Activated gamma-delta T cell treated with Interleukin-2 at 50 U/mL for 16 hours (primary cell): ENCODE measurements around the gene SLC24A3.

Experiments
- DNase-seq: peaks from one replicate; pipeline ENCODE4 v3.0.0-alpha.2; 2020

The SLC24A3 gene

DNA sequence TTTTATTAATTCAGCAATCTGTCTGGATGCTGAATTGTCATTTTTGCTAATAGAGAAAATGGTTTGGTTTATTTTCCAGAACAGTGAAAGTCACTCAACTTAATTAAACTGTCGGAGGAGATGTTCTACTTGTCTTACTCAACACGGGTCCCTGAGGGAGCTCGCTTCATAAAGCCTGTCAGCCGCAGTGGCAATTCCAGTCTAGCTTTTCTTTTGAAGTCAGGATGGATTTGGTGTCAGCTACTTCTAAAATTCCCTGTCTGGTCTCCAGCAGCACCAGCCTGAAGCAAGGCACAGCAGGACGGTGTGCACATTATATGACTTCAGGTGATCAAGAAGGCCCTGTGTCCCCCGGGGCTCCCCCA, 261.5 kb downstream of the SLC24A3 start:
- DNase-seq, result no peak

DNA sequence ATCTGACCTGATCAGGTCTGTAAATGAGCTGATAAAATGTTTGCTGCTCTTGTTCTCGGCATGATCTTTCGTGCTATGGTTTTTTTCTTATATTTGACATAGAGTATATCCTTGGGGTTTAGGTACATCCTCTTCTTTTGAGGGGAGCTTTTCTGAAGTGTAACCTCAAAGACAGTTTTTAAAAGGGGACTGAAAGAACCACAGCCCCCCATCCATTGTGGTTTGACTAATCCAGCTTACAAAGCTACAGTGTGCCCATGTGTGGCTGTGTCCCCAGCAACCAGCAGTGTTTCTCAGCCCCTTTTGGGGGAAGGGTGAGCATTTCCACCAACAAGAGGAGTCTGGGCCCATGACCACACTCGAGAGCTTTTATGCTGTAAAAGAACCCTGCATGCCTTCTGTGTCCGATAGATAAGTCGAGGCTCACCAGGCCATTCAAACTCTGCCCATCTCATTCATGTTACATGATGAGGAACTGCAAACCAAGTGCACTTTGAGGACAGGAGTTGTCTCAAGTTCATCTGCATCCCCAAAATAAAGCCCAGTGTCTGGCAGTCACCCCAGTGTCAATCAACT, 266.0 kb downstream of the SLC24A3 start:
- no peak for DNase-seq

DNA sequence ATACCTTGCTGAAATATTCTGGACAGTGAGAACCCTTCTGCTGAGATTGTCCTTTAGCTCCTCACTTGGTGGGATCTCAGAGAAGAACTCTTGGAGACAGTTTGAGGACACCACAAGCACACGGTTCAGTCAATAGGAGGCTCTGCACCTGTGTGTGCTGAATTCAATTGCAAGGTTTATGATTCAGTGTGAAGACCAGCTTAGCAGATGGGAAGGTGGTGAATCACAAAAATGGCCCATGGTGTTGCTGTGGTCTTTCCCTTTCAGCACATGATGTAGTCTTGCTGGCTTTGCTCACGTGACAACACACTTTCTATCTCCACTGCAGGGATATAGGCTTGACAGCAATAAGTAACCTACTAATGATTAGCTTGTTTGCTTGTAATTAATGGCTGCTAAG, 270.3 kb downstream of the SLC24A3 start:
- no peak for DNase-seq

DNA sequence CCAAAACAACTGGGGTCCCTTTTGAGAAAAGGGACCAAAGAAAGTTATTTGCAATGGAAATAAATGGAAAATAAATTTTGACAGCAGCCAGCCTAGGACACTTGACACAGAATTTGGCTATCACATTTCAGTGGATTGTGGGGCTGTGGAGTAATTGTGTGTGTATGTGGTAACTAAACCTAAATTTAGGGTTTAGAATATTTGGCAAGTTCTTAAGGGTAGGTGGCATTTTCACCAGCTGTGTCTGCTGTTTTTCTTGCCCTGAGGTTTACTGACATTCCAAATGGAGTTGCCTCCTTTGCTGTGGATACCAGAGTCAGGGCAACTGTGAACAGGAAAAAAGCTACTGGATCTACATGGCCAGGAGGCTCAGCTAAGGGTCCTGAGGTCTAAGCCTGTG, 270.9 kb downstream of the SLC24A3 start:
- no peak for DNase-seq

DNA sequence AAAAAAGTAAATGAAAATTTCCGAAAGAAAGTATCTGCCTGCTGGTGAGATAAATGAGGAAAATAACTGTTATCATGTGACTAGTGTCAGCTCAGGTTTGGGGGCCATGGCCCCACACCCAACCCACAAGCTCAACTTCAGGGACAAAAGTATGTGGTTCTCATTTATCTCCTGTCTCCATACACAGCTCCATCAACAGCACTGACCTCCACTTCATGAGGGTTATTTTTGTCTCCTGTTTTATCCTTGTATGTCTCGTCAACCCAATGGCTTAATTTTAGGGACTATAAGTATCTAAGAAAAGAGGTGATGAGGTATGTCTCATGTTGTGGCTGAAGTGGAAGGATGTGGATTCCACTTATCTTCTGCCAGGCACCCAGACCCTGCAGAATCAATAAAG, 274.0 kb downstream of the SLC24A3 start:
- no peak for DNase-seq

DNA sequence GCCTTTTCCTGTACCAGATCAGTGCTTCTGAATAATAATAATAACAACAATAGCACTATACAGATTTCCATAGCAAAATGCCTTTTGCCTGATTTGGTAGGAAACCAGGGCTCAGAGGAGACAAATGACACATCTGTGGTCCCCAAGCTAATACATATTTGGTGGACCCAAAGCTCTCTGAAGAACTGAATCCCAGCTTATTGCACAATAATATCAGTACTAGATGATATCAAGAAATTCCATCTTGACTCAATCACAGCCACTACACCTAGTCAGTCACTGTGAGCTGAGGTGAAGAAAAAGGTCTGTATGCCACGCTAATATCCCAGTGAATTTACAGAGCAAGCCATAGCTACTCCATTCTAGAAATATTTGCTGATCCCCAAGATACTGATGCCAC, 275.0 kb downstream of the SLC24A3 start:
- no peak for DNase-seq

DNA sequence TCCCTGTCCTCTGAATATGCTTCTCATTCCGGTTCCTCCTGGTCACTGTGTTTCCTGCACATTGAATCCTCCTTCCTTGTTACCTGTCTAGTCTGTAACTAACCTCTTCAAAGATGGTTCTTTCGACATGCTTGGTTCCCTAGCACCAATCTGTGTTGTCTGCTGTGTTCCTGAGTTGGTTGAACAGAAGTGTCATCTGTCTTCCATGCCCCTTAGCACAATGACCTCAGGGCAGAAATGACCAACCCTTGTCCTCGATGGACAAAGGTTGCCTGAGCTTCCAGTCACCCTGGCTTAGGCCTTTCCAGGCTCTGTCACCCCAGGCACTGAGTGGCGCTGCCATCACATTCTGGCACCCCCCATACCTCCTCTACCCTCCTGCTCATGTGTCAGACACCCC, 278.8 kb downstream of the SLC24A3 start:
- no peak for DNase-seq

DNA sequence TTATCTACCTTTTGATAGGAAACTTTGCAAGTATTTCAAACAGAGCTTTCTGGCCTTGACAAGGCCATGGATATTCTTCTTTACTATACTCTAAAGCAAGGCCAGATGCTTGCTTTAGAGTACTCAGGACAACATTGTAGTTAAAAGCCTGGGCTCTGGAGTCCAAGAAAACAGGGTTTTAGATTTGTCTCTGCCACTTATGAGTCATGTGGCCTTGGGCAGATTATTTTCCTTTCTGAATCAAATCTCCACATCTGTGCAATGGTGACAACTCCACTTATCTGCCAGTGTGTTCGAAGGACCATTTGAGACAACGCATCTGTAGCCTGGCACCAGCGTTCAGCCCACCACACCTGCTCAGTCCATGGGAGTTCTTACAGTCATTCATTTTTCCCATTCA, 279.7 kb downstream of the SLC24A3 start:
- no peak for DNase-seq

DNA sequence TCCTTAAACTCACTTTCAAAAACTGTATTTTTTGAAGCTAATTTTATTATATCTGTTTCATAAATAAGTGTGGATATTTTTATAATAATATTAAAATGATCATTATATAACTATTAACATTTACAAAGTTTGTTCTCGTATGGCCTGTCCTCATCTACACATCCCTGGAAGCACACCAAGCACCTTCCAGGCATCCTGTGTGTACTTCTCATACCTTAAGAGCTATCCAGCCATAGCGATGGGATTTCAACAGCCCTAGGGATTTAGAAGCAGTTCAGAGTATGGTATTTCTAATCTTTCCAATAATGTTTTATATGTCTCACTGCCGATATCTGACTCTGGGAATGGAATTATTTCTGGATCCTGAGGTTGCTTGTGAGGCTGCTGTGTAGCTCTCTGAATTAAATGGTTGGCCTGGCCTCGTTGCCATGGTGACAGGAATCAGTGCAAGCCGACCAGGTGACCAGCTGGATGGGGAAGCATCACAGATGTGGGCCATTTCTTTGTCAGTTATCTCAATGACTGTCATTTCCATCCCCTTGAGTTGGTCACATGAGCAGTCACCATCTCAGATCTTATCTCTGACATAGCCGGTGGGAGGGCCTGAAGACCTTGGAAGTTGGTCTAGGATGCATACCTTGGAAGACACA, 280.4 kb downstream of the SLC24A3 start:
- DNase-seq, result no peak

DNA sequence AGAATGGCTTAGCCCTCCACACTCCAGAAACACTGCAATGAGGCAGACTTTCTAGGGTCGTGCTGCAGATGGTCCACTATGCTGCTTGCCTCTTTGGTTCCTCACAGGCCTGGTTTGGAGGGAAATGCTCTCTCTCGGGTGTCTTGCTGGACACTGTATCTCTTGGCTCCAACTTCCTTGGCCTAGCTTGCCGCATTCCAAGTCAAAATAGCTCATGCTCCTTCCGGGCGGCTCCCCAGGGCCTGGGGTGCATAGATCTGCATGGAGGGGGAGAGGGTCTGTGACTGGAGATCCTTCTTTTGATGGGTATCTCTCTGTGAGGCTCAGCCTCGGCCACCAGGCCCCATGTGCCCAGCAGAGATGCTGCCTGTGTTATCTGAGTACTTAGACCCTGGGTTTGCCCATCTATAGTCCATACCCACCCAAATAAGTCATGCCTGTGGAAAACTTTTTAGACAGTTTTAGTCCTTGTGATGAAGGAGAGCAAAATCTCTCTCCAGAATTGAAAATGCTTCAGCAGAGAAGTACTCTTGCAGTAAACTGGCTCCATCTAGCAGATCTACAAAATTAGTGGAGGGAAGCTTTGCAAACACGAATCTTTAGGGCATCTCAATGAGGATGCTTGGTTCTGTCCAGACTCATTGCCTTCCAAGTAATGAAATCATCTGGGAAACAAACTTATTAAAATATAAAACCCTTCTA, 281.5 kb downstream of the SLC24A3 start:
- DNase-seq, result no peak

DNA sequence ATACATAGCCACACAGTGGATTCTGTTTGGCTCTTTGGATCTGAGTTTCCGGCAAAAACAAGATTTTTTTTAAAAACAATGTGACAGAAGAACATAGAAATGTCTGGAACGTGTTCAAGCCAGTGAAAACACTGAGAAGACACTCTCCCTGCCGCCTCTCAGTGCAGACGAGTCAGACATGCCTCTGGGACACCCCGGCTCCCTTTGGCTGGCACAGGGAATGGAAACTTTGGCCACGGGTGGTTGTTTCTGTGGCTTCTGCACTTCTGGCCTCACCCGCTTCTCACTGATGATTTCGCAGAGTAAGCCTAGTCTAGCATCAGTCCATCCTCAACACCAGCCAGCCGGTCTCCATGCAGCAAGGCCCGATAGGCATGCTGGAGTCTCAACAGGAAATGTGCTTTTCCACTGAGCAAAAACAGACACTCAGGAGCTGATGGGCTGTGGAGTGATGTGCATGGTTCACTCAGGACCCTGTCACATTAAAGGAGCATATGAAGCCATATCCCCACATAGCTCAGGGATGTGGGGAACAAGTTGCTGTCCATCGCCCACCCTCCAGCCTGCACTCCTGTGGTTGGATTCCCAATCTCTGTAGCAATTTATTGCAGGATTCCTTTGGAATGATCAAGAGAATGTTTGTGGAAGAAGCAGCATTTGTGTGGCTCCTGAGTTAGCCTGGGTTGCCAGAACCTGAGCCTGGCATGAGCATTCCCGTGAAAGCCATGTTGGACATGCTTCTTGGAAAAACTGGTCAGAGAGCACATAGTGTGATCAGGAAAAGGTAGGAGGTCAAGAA, 283.7 kb downstream of the SLC24A3 start:
- no peak for DNase-seq

DNA sequence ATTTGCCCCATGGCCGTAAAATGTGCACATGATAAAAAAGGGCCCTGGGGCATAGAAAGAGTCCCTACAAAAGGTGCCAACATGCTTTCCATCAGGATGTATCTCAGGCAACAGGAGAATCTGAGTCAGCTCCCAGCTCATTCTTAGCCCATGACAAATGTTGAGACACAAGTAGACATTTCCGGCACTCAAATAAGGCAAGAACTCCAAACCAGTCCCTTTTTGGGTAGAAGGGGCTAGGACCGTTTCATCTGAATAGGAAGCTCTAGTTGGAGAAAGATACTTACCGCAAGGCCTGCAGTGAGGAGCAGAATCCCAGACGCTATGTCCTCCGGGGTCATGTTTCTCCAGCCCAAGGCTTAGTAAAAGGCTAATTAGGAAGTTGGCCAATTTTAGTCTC, 284.6 kb downstream of the SLC24A3 start:
- no peak for DNase-seq

DNA sequence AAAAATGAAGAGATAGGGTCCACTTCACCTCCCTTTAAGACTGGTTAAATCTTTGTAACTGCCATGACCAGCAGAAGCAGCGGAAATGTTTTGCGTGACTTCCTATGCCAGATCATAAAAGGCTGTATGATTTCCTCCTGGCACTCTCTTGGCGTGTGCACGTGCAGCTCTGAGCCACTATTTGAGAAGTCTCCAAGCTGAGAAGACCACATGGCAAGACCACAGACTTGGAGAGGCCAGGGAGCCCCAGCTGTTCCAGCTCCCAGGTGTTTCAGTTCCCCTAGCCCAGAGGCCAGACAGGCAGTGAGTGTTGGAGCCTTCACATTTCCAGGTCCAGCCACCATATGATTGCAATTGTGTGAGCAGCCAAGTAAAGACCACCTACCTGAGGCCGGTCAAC, 286.3 kb downstream of the SLC24A3 start:
- no peak for DNase-seq

DNA sequence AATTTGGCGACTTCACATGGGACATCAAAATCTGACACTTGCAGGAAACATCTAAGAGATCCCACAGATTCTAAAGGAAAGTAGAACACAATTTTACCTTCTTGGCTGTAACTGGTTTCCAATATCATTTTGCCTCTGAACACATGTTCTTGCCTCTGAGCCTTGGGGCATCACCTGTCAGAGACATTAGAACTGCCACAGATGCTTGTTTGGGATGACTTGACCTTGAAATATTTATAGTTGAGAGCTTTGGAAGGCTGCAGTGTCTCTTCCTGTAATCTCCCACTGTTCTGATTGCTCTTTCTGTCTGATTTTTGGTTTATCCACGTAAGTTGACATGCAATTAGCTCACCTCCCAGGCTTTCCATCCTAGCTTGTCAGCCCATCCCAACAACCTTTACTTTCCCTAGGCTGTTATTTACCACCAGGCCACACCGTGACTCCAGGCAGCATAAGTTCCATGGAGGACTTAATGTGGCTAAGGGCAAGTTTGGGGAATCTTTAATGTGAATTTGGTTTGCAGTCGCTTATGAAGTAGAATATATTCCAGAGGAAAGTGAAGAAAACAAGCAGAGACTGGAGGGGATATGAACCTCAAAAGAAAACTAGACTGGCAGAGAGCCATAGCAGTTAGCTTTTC, 289.2 kb downstream of the SLC24A3 start:
- DNase-seq, result no peak

DNA sequence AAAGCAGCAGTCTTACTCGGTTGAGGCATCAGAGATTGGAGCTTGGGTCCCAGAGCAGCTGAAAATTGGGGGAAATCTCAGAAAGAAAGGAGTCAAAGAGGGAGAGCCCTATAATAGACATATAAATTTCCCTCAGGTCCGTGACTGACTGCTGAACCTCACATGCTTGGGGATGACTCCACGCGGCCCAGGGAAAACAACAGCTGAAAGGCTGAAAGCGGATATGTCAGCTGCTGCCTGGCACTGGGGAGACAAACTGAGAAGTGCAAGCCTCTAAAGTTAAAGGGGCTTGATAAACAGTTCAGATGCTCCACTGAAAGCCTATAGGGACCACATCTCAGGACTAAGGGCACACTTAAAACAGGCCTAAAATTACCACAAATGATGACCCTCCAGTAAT, 289.7 kb downstream of the SLC24A3 start:
- no peak for DNase-seq

DNA sequence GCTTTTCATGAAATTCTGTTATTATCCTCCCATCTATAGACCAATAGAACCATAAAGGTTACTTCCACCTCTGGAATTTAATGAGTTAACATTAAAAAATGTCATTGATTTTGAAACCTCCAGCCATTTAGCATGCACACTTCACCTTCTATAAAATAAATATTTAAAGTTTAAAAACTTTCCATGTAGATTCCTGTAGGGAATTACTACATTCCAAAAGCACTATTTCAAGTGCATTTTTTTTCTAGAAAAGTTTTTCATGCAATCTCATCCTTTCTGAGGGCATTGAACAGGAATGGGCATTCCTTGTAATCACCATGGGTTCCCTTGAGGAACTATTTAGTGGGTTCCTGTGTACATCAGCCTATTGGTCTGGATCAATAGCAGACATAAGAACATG, 291.8 kb downstream of the SLC24A3 start:
- DNase-seq, result no peak

DNA sequence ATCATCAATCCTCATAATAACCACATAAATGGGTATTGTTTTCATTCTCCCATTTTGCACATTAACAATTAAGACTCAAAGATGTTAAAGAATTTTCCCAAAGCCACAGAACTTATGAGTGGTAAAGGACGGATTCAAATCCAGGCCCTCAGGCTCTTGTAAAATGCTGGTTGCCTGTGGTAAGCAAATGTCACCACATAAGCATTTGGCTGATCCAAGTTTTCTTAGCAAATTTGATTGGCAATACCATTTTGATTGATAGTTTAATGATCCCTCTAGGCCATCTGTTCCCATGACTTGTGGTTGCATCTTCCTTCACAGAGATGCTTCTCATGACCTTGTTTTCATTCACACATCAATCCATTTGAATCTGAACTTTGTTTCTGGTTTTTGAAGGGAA, 293.6 kb downstream of the SLC24A3 start:
- DNase-seq, result no peak

DNA sequence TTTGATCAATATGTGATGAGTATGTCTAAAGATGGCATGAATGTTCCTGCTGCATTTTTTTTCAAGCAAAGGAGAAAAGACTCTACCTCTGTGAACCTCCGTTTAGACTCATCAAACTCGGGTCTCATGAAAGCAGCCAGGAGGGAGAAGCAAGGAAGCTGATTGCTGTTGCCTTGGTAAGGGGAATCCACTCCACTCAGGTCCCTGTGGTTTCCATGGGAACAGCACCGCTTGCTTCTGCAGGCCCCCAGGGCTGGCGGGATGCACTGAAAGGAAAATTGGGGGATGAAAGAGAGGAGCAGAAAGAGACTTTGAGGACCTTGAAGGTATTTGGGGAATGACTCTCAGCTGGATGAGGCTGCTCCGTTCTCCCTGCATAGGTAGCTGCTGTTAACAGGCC, 296.0 kb downstream of the SLC24A3 start:
- no peak for DNase-seq

DNA sequence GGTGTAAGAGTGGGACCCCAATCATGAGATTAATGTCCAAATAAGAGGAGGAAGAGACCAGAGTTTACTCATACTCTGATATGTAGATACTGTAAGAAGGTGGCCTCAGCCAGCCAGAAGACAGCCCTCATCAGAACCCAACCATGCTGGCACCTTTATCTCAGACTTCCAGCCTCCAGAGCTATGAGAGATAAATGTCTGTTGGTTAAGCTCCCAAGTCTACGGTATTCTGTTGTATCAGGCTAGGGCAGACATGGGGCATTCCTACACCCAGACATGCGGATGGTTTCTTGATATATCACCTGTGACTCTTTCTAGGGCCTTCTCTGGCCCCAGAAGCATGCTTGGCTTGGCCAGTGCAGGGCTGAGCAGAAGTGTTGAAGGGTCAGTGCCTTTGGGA, 298.2 kb downstream of the SLC24A3 start:
- no peak for DNase-seq

DNA sequence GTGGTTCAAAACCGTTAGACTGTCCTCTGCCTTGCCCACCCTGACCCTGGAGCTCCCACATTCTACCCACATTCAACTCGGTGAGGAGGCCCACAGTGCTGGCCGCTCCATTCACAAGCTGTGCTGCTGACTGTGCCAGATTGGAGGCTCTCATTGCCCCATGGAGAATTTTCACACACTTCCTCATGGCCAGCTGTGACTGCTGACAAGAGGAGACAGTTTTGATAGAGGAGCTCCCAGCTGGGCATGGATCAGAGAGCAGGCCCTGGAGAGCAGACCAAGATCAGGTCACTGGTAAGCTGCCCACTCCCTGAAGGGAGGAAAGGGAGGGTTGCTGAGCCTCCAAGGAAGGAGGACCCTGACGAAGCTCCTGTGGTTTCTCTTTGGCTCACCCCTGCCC, 299.5 kb downstream of the SLC24A3 start:
- no peak for DNase-seq

DNA sequence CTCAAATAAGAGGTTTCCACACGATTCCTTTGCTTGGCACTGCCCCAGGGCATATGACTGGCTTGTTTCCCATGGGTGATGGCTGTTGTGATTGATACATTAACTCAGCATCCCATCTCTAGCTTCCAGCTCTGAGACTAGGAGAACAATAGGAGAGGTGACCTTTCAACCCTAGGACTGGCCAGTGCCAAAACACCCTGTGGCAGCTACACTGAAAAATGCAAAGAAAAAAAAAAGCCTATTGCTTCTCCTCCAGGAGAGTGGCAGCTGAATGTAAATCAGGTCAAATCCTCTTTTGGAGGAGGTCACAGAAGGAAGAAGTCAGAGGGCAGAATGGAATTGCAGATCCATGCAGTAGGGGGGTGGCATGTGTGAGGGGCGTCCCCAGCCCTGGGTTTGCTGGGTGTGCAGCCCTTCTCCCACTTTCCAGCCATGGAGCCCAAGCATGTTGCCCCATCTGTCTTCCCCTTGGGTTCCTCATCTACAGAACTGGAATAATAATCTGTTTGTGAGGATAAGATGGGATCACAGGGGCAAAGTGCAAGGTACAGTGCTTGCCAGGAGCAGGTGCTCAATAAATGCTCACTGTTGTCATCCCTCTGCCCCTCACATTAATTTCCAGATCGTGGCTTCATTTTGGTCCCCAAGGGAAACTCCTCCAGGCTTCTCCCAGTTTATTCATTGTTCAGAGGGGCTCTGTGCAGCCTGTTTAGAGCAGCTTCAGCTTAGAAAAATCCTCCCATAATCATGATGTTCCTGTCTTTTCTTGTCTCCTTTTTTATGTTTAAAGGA, 300.6 kb downstream of the SLC24A3 start:
- no peak for DNase-seq

DNA sequence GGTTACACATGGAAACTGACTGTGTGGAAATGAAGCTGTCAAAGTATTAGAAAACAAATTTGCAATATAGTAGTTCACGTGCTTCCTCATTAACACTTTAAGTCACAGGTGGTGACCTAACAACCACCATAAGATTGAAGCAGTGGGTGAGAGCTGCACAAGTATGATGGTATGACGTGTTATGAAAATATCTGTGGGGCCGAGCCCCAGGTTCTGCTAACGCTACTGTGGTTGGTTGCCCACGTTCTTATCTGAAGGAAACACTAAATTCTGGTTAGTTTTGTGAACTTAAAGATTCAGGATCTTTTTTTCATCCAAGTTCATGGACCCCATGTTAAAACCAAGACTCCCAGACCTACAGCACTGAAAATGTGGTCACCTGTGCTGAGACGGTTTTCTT, 302.6 kb downstream of the SLC24A3 start:
- DNase-seq, result no peak

DNA sequence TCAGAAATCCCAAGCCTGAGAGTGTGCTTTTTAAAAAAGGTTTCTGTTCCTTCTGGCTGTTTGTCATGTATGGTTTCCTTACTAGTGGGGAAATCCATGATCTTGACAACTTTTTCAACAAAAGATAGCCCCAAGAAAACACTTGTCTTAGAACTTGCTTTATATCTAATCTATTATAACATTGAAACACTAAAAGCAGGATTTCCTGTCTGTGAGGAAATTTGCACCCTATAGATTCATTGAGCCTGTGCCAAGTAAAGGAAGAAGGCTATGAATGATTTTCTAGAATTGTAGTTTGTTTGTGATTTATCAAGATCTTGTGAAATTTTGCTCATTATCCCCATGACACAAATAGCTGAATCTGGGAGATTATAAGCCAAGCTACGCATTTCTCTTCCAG, 307.0 kb downstream of the SLC24A3 start:
- DNase-seq, result no peak
